Measurements from ENCODE around the gene EPN1.

DNA sequence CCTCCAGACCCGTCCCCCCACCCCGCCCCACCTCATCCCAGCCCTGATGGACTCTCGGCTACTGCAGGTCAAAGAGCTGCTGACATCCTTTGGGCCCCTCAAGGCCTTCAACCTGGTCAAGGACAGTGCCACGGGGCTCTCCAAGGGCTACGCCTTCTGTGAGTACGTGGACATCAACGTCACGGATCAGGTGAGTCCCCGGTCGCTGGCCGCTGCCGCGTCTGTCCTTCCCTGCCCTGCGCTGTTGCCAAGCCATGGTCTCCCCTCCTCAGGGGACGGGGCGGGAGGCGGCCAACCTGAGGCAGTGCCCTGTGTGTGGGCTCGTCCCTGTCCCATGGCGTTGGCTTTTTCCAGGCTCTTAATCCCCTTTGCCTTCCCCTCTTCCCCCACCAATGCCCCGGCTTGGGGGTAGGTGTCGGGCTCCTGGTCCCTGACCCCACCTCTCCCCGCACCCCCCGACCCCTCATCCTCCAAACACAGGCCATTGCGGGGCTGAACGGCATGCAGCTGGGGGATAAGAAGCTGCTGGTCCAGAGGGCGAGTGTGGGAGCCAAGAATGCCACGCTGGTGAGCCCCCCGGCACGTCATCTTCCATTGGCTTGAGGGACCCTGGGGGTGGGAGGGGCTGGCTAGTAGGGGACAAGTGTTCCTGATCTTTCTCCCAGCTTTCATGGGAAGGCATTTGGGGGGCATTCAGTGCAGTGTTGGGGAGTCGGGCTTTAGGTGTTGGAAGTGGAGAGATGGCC is 6.2 kb upstream of the EPN1 start:
- TF ChIP-seq EP300 (IDR thresholded peaks at IDR 0.05; ENCODE audit: borderline replicate concordance in 1 of 2, low read depth in 2 of 2, low read length in 2 of 2) (no peak), EZH2 (IDR thresholded peaks at IDR 0.05; ENCODE audit: low read depth, low read length, severe bottlenecking) (no peak), ATF3 (IDR thresholded peaks at IDR 0.05; ENCODE audit: insufficient read depth, low read depth, low read length) (no peak), POLR2A (IDR thresholded peaks at IDR 0.05; ENCODE audit: control extremely low read depth in 1 of 2, low read depth in 2 of 2, low read length in 2 of 2) (no peak), TAF1 (IDR thresholded peaks at IDR 0.05; ENCODE audit: low read depth, low read length) (no peak), RNF2 (IDR thresholded peaks at IDR 0.05; ENCODE audit: borderline replicate concordance, low read depth, low read length, missing control alignments, poor library complexity, severe bottlenecking) (no peak), GABPA (IDR thresholded peaks at IDR 0.05; ENCODE audit: borderline replicate concordance, insufficient read depth, low read length) (no peak), CHD1 (IDR thresholded peaks at IDR 0.05; ENCODE audit: low read depth, low read length) (no peak), POLR2AphosphoS5 (IDR thresholded peaks at IDR 0.05; ENCODE audit: low read depth, low read length) (no peak), CREB1 (IDR thresholded peaks at IDR 0.05) (no peak)
- TF ChIP-seq, protein P1, sequence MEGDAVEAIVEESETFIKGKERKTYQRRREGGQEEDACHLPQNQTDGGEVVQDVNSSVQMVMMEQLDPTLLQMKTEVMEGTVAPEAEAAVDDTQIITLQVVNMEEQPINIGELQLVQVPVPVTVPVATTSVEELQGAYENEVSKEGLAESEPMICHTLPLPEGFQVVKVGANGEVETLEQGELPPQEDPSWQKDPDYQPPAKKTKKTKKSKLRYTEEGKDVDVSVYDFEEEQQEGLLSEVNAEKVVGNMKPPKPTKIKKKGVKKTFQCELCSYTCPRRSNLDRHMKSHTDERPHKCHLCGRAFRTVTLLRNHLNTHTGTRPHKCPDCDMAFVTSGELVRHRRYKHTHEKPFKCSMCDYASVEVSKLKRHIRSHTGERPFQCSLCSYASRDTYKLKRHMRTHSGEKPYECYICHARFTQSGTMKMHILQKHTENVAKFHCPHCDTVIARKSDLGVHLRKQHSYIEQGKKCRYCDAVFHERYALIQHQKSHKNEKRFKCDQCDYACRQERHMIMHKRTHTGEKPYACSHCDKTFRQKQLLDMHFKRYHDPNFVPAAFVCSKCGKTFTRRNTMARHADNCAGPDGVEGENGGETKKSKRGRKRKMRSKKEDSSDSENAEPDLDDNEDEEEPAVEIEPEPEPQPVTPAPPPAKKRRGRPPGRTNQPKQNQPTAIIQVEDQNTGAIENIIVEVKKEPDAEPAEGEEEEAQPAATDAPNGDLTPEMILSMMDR (IDR thresholded peaks at IDR 0.05; ENCODE audit: control extremely low read depth in 1 of 3, insufficient read depth in 1 of 3, low read depth in 1 of 3, low read length in 3 of 3): no peak

All from H1 (cell line).